HG02870 (cell line): ENCODE results near the gene CXADR.

Source experiments
- ATAC-seq: cut with Tn5 transposase; IDR thresholded peaks from one replicate; pipeline ENCODE4 v1.9.1; 2021; ENCODE audit warnings: mild to moderate bottlenecking, moderate library complexity; ENCODE audit not compliant: unreplicated experiment

The CXADR gene

GRCh38 chr21:17585875-17586450 lies 73.1 kb downstream of the CXADR start:
- ATAC-seq: no peak

GRCh38 chr21:17590430-17590829 lies 77.6 kb downstream of the CXADR start:
- ATAC-seq: no peak

- peak; percentile 74 for ATAC-seq
These were observed 84.8 kb downstream of the CXADR start for GRCh38 chr21:17597680-17598079.

GRCh38 chr21:17598437-17598836 lies 85.6 kb downstream of the CXADR start:
- ATAC-seq: peak; percentile 71

- ATAC-seq: no peak
These were observed 90.0 kb downstream of the CXADR start for GRCh38 chr21:17602874-17603273.

- no peak for ATAC-seq
These were observed 94.8 kb downstream of the CXADR start for GRCh38 chr21:17607684-17608083.

- ATAC-seq: no peak
These were observed 96.8 kb downstream of the CXADR start for GRCh38 chr21:17609681-17610080.

GRCh38 chr21:17610911-17611310 lies 98.1 kb downstream of the CXADR start:
- no peak for ATAC-seq

GRCh38 chr21:17611414-17612022 lies 98.7 kb downstream of the CXADR start:
- peak; percentile 64 for ATAC-seq

GRCh38 chr21:17612023-17612564 lies 99.3 kb downstream of the CXADR start:
- ATAC-seq: peak; percentile 4

GRCh38 chr21:17612565-17613241 lies 99.9 kb downstream of the CXADR start, which contains the start of gene BTG3:
BTG3 (minus strand) TSS chr21:17612901; CDS start chr21:17609144, 3,757 bp downstream.
- peak; percentile 63 for ATAC-seq

GRCh38 chr21:17613242-17613676 lies 100.4 kb downstream of the CXADR start:
- ATAC-seq: no peak

- no peak for ATAC-seq
These were observed 104.0 kb downstream of the CXADR start for GRCh38 chr21:17616831-17617230.

GRCh38 chr21:17622018-17622417 lies 109.2 kb downstream of the CXADR start:
- ATAC-seq: no peak

GRCh38 chr21:17631195-17631594 lies 118.4 kb downstream of the CXADR start:
- ATAC-seq: no peak

- no peak for ATAC-seq
These were observed 123.9 kb downstream of the CXADR start for GRCh38 chr21:17636711-17637110.

GRCh38 chr21:17640821-17641220 lies 128.0 kb downstream of the CXADR start:
- no peak for ATAC-seq
